ENCODE results near the gene ATP2A3.

DNA sequence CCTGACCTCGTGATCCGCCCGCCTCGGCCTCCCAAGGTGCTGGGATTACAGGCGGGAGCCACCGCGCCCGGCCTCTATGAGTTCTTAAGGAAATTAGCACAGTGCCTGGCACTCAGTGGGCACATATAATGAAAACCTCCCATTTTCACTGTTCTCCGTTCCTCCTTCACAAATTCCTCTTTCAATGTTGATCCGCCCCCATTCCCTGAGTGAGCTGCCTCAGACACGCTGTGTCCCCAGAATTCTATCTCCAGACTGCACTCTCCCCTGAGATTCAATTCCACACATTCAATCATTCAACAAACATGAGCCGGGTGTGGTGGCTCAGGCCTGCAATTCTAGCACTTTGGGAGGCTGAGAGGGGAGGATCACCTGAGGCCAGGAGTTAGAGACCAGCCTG lies 55.0 kb downstream of the ATP2A3 start:
- TF ChIP-seq, protein P1, sequence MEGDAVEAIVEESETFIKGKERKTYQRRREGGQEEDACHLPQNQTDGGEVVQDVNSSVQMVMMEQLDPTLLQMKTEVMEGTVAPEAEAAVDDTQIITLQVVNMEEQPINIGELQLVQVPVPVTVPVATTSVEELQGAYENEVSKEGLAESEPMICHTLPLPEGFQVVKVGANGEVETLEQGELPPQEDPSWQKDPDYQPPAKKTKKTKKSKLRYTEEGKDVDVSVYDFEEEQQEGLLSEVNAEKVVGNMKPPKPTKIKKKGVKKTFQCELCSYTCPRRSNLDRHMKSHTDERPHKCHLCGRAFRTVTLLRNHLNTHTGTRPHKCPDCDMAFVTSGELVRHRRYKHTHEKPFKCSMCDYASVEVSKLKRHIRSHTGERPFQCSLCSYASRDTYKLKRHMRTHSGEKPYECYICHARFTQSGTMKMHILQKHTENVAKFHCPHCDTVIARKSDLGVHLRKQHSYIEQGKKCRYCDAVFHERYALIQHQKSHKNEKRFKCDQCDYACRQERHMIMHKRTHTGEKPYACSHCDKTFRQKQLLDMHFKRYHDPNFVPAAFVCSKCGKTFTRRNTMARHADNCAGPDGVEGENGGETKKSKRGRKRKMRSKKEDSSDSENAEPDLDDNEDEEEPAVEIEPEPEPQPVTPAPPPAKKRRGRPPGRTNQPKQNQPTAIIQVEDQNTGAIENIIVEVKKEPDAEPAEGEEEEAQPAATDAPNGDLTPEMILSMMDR (IDR thresholded peaks at IDR 0.05) = no peak
- no peak for TF ChIP-seq POLR2A (IDR thresholded peaks at IDR 0.05)
